ENCODE data around the gene AAMP.
"Not testable (repeated sequence)": the region's sequence is repeated elsewhere in the genome, so short reads cannot be mapped to it uniquely, and the experiment has no call there.

The AAMP gene

DNA sequence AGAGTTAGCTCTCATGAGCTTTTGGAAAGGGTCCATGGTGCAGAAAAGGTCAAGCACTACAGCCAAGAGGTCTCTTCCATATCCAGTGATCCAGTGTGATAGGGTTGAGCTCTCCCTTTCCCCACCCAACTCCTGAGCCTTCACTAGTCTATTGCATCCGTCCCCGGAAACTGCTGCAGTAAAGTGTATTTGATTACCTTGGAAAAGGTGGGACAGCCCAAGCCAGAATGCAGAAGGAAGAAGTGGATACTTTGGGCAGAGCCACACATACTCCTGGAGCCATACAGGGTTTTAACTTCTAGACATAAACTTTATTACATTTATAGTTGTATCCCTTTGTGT lies 3.9 kb upstream of the AAMP start:
- no peak for DNase-seq

GRCh38 chr2:218273214-218273907 lies 3.4 kb upstream of the AAMP start:
- not testable (repeated sequence) for DNase-seq

DNA sequence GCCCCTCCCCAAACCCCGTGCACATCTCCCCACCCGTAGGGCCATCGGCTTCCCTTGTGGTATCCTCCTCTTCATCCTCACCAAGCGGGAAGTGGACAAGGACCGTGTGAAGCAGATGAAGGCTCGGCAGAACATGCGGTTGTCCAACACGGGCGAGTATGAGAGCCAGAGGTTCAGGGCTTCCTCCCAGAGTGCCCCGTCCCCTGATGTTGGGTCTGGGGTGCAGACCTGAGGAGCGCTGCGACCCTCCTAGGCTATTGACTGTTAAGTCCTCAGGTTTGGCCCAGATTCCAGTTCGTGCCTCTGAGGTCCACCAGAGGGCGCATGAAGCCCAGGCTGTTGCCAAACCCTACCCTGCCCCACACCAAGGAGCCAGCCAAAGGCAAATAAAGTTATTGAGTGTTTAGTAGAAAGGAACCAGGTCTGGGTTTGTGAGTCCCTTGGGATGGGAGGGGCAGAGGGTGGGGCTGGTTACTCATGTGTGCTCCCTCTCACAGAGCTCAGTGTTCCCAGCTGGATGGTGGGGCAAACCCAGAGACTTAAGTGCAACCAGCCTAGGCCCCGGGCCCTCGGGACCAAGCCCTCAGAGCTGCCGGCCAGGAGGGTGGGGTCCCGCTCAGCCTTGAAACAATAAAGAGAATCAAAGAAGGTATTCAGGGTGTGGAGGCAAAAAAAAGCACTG lies 2.7 kb upstream of the AAMP start:
- DNase-seq = peak; percentile 52

- no peak for DNase-seq
These were observed 2.1 kb upstream of the AAMP start for GRCh38 chr2:218271865-218272530.

DNA sequence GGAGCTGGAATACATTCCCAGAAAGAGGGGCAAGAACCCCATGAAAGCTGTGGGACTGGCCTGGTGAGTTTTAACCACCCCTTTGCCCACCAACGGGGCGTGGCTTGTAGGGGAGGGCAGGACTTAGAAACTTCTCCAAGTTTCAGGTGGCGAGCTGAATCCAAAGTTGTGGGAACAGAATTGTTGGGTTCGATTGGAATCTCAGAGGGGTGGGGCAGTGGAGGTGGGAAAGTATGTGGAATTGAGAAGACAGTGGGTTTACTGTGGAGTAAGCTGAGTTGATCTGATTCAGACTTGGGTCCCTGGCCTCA lies 1.5 kb upstream of the AAMP start:
- DNase-seq = no peak

GRCh38 chr2:218270721-218271486 lies 967 bp upstream of the AAMP start:
- DNase-seq = no peak

GRCh38 chr2:218267259-218267658 lies 2.7 kb downstream of the AAMP start:
- DNase-seq = no peak

DNA sequence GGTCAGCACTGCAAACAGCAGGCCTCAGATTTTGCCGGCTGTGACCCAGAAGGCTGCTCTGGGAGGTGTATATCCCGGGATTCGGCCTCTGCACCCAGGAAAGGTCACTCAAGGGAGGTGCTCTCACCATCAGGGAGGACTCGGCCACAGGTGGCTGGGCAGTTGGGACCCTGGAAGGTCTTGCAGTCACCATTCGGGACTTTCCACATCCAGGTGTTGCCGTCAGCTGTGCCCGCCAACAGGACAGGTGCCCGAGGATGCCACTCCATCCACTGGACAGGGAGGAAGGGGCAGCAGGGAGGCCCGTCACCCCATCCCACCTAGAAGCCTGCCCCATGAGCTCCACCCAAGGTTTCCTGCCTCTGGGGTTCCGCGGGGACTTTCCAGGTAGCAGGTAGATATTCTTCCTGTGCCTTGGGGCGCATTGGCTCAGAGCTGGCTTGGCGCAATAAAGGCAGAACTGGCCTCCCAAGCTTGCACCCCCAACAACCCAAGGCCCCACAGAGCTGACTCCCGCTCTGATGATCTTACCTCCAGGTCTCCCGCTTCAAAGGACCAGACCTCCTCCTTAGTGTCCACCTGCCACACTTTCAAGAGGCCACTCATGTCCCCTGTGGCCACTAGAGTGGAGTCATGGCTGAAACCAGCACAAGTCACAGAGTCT lies 3.5 kb downstream of the AAMP start:
- no peak for DNase-seq

- no peak for DNase-seq
These were observed 4.3 kb downstream of the AAMP start for GRCh38 chr2:218265626-218266025.

DNA sequence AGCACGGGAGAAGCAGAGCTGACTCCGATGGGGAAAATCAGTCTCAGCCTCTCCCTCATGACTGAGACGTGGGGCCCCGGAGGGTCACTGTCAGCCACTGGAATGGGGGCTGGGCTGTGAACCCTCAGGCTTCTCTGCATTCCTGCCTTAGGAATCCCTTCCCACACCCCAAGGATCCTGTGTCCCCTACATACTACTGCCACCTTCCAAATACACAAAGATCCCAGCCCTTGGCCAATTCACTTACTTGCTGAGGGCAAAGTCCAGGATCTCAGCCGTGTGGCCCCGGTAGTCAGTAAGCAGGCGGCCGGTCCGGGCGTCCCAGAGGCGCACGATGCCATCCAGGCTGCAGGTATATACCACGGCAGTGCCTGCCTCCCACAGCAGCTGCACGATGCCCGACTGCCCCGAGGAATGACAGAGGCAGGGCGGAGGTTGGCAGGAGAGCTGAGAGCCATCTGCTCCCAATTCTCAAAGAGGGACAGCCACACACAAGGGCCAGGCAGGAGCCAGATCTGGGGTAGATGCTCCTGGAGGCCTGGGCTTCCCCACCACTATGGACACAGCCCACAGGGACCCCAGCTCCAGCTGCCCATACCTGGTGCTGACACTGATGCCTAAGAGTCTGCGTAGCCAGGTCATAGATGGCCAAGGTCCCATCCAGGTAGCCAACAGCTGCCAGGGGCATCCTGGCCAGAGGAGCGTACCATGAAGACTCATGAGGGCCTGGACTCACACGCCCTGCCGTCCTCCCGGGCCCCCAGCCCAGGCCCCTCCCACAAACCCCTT lies 5.0 kb downstream of the AAMP start:
- no peak for DNase-seq

DNA sequence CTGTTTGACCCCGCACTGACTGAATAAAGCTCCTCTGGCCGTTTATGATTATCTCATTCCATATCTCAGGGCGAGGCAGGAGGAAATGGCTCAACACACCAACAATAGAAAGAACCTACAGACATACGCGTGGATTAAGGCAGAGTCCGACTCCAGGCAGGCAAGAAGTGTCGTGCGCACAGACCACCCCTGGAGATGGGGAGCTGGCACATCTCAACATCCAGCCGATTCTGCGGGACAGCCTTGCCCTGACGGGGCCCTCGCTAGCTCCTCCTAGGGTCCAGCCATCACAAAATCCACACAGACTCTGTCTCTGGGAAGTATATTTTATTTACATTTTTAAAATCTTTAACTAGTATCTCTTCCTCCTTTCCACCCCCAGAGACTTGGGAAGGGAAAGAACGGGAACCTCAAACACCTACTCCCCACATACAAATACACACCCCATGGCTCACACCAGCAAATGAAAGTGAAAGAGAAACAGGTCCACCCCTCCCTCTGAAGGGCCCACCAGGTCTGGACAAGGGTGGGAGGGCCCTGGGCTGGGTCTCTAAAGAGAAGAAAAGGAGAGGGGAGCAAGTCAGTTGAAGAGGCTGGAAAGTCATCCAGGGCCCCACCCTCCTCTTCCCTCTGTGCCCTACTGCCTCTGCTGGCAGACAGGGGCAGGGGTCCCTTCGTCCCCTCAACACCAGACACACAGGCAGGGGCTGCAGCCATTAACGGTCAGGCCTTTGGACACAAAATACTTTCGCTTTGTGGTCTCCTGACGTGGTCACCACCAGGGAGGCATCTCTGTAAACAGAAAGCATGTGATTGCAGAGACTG lies 5.9 kb downstream of the AAMP start:
- no peak for DNase-seq

GRCh38 chr2:218262631-218263586 lies 7.0 kb downstream of the AAMP start:
- no peak for DNase-seq

DNA sequence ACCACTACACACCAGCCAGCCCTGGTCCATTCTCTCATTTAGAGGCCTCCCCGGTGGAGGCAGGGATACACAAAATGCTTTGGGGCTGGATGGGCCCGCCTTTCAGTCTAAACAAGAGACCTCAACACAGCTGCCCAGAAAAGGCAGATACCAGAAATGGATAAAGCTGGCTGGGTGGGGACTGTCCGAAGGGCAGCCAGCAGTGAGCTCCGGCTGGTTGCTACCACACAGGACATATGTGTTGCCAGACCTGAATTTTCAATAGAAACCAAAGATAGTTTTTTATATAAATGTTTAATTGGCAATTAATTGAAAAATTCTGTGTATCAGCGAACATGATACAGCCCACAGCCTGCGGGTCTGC lies 7.7 kb downstream of the AAMP start:
- DNase-seq = no peak

- no peak for DNase-seq
These were observed 8.3 kb downstream of the AAMP start for GRCh38 chr2:218261423-218262236.

GRCh38 chr2:218260742-218261422 lies 9.1 kb downstream of the AAMP start, which contains the start of gene GPBAR1:
Gene GPBAR1, plus strand, starts transcription at chr2:218261015. Its CDS starts 1,710 bp downstream, at chr2:218262725.
- no peak for DNase-seq

DNA sequence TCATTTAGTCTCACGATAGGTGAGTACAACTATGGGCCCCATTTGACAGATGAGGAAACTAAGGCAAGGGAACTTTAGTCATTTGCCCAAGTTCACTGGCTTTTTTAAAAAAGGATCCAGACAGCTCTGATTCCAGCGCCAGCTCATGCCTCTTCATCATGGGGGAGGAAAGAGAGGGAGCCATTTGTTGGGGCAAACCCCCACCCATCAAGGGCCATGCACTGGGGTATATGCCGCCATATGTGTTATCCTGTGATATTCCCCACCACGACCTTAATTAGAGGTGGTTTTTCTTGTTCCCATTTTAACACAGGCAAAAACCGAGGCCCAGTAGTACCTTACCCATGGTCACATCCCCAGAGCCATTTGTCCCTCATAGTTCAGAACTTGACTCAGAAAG lies 9.8 kb downstream of the AAMP start:
- DNase-seq = no peak

- DNase-seq = no peak
These were observed 10.6 kb downstream of the AAMP start for GRCh38 chr2:218259099-218259961.
